Keratinocyte (primary cell): ENCODE data around the gene CAPN1.

Experiments
- EZH2 ChIP-seq: IDR thresholded peaks from one replicate; pipeline ENCODE4 v1.6.1; 2012; ENCODE audit warnings: inconsistent platforms, mild to moderate bottlenecking, low read length, moderate library complexity
- TF ChIP-seq, protein P1 (sequence below), 3 experiments: IDR thresholded peaks in 1 of 3; conservative IDR thresholded peaks in 1 of 3; optimal IDR thresholded peaks in 1 of 3; 2 replicates in 2 of 3; 3 replicates in 1 of 3; pipeline versions ENCODE3 to v1.5.1; 2011; ENCODE audit warnings: low read length in 3 of 3, mild to moderate bottlenecking in 3 of 3, moderate library complexity in 2 of 3, control low read depth in 1 of 3, inconsistent platforms in 1 of 3; ENCODE audit not compliant: insufficient read depth in 2 of 3; ENCODE audit errors: extremely low read depth in 1 of 3

DNA sequence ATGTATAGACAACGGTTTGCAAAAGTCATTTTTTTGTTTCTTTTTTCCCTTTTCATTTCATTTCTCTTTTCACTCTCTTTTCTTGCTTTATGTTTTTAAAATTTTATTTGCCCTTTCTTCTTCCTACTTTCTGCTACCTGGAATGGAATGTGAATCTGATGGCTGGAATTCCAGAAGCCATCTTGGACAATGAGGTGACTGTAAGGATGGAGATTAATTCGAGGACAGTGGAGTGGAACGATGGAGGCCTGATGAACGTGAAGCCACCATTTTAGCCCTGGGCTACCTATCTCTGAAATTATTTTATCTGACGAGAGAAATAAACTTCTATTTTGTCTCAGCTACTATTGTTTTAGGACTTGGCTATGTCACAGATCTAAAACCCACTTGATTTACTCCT lies 77.3 kb downstream of the CAPN1 start:
- TF ChIP-seq, protein P1, sequence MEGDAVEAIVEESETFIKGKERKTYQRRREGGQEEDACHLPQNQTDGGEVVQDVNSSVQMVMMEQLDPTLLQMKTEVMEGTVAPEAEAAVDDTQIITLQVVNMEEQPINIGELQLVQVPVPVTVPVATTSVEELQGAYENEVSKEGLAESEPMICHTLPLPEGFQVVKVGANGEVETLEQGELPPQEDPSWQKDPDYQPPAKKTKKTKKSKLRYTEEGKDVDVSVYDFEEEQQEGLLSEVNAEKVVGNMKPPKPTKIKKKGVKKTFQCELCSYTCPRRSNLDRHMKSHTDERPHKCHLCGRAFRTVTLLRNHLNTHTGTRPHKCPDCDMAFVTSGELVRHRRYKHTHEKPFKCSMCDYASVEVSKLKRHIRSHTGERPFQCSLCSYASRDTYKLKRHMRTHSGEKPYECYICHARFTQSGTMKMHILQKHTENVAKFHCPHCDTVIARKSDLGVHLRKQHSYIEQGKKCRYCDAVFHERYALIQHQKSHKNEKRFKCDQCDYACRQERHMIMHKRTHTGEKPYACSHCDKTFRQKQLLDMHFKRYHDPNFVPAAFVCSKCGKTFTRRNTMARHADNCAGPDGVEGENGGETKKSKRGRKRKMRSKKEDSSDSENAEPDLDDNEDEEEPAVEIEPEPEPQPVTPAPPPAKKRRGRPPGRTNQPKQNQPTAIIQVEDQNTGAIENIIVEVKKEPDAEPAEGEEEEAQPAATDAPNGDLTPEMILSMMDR (optimal IDR thresholded peaks at IDR 0.05 in 1 of 3, IDR thresholded peaks at IDR 0.05 in 1 of 3, conservative IDR thresholded peaks at IDR 0.05 in 1 of 3; ENCODE audit: extremely low read depth in 1 of 3, insufficient read depth in 2 of 3, low read length in 3 of 3) = no peak
- TF ChIP-seq EZH2 = no peak
